ENCODE measurements around the gene GPC6. TPM values are rescaled to one million over a fixed set of nuclear protein-coding genes. Genes with fewer than 3 reads are reported as not detected.

The GPC6 gene
- total RNA-seq, 1 donor from 2014 or later, result 0.96 TPM

DNA sequence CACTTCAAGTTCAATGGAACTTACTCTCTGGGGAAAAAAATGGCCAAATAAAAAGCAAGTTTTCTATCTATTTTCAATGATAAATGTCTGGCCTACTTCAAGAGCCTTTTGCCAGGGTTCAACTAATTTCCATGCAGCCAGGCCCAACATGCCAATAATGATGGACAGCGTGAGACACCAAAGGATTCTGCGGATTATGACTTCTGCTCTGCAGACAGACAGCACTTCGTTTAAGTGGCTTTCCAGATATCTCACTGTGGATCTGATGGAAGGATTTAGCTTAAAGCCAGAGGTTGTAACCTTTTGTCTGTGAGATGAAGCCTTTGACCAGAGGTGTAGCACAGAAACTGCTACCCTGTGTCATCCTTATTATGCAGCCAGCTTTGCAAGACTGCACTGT, 638.6 kb downstream of the GPC6 start:
- no peak for ATAC-seq

DNA sequence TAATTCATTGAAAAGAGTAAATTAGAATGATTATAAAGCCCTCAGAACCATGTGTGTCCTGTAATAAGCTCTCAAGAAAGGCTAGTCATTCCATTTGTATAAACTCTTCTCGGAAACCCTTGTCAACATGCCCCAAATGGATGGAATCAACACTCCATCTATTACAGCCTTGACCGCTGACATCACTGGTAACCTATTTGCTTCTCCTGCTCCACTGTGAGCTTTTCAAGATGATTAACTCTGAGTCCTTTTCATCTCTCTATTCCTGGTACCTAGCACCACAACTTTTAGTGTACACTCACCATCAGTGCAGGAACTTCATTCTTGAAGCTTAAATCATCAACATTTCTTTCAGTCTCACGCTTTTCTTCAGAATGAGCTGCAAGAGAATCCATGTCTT, 640.9 kb downstream of the GPC6 start:
- no peak for ATAC-seq

DNA sequence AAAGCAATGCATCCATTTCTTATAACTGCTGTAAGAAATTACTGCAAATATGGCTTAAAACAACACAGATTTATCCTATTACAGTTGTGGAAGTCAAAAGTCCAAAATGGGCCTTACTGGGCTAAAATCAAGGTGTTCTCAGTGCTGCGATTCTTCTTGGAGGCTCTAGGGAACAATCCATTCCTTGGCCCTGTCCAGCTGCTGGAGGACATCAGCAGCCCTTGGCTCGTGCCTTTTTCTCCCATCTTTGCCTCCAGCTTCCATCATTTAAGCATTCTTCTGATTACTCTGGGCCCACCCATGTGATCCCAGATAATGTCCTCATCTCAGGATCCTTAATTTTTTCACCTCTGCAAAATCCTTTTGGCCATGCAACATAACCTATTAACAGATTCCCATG, 645.8 kb downstream of the GPC6 start:
- no peak for ATAC-seq

DNA sequence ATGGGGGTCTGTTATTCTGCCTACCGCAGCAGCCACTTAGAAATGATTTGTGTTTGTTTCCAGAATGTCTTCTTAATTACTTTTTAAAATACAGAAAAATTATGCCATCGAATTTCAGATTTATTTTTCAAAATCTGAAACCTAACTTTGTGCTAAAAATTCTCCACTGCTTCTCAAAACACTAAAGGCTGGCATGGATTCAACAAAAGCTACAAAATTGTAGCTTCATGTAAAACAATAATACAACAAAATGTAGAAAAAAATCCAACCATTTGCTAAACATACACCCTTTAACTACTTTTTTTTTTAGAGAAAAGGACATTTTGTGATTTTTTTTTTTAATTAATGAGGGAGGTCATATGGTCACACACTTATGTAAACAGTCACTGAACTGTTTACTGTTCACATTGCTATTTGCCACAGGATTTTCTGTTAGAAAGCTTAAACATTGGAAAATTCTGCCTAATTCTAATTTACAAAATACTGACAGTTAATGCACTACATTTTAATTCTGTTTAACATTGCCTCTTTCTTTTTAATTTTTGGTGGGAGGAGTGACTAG, 646.3 kb downstream of the GPC6 start:
- no peak for ATAC-seq

DNA sequence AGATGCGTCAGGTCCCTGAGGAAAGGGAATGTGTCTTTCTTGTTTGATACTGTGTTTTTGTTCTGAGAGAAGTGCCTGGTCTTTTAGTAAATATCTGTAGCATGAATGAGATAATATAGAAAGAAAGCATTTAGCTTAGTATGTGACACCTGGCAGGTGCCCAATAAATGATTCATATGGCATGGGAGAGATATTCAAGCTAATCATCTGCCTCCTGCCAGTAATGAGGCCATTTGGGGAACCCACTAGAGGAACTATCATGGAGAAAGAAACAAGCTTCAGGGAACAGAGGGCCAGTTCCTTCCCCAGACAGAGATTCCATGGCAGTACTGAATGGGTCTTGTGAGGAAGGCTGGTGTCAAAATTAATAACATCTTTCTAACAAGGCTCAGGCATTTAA, 648.9 kb downstream of the GPC6 start:
- ATAC-seq, result no peak

DNA sequence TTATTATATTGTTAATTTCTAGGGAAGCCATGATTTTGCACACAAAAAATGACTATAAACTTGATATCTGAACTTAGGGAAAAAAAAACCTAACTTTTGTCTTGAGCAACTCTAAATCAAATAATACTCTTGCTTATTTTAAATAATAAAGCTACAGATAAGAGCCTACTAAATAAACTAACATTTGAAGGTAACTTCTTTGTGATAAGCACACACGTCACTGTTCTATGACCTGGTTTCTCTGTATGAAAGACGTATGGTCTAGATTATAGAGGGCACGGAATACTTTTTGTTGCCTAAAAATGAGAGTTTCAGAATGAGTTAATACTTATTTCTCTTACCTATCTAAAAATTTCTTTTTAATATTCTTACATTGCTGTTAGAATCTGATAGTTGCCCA, 649.6 kb downstream of the GPC6 start:
- ATAC-seq, result no peak

DNA sequence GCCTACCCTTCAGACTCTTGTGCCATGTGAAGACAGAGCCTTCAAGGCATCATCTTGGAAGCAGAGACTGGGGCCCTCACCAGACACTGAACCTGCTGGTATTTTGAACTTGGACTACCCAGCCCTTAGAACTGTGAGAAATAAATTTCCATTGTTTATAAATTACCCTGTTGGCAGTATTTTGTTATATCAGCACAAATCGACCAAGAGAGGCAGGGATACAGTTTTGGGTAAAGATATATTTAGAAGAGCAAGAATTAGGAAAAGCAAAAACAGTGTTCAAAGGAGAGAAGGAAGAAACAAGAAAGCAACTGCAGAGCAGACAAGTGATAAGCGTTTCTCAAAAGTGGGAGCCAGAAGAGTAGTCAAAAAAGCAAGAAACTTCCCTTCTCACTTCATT, 652.1 kb downstream of the GPC6 start:
- no peak for ATAC-seq

DNA sequence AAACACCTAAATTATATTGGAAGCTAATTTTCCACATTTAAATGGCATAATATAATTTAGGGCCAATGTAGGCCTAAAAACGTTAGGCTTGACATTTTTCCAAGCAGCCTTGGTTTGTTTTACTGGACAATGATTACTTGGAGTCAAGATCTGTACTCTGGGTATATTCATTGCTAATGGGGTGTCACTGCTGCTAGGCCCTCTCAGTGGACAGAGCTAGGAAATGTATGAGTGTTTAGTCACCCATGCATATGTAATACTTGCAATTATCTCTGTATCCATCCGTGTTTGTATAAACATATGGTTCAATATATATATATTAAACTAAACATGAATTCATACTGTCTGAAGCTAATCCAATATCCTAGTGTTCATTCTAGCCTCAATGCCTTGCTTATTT, 654.8 kb downstream of the GPC6 start:
- ATAC-seq, result no peak

DNA sequence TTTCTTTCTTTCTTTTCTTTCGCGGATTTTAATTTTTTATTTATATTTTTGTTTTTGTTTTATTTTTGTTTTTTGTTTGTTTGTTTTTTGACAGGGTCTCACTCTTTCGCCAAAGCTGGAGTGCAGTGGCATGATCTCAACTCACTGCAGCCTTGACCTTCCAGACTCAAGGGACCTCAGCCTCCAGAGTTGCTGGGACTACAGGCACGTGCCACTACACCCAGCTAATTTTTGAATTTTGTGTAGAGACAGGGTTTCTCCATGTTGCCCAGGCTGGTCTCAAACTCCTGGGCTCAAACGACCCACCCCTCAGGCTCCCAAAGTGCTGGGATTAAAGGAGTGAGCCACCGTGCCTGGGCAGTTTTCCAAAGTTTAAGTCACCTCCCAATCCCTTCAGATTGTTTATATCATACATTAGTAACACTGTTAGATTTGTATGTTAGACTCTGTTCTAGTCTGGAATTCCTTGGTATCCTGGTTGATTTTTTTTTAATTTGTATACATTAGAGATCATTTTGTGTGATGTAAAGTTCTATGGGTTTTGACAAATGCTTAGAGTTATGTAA, 655.6 kb downstream of the GPC6 start:
- ATAC-seq, result no peak

DNA sequence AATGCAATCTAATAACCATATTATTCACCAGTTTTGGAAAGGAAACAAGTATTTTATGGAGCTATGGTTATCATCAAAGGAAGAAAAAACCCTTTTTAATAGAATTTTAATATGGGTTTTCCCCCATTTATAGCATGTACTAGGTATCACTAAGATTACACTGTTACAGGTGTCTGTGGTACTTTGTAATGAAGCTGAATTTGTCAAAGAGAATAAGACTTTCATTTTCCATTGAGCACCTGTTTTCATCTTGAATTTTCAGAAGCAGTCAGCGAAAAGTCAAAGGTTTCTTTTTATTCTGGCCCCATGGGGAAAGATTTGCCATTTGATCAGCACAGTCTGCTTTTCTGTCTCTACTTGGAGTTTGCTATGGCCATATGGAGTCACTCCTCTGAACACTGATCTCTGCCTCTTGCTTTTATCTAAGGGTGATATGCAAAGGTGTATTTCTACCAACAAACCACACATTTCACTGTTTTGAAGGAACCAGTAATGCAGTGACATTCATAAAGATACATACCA, 662.9 kb downstream of the GPC6 start:
- ATAC-seq, result no peak

DNA sequence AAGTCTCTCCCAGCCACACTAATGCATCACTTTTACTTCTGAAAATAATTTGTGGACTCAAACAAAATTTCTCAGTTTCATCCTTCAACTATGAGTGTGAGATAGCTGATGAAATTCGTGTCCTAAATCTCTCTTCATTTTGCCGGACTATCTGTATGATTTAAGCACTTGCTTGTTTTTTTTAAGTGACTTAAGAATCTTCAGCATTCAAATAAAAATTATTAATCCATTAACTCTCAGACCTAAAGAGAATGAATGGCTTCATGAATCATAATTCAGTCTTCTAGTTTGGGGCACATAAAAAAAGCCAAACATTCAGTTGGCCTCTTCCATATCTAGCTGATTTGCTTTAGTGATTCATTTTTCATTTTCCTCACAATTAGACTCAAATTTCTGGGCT, 673.4 kb downstream of the GPC6 start:
- no peak for ATAC-seq

DNA sequence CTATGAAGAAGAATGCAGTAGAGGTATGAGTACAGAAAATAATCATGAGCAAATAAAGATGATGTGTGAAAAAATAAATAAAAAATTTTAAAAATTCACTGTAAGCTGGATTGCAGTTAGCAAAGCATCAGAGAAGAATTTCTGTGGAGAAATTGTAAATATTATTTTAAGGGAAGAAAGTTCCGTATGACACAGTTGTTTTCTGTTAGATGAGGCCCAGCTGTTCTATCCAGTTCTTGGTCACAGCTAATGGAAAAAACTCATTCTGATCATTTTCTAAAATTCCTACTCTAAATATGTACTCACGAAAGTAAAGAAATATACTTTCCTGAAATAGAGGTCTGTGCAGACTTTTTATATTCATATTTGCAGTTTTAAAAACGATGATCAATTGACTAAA, 674.1 kb downstream of the GPC6 start:
- ATAC-seq, result no peak

DNA sequence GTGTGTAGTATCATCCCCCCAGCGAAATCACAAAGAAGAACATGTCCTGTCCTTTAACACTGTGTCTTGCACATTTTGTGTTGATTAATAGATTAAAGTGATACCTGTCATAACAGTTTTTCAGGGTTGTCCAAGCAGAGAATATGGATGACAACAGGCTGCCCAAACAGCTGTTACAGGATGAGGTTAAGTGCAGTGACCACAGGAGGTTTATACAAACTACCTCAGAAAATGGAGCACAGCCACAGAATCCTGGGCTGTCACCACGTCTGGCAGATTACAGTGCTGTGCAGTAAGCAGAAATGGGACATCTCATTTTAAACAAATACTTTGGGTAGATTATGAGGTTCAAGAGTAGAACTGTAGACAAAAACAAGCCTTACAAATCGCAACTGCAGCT, 677.3 kb downstream of the GPC6 start:
- ATAC-seq, result no peak

DNA sequence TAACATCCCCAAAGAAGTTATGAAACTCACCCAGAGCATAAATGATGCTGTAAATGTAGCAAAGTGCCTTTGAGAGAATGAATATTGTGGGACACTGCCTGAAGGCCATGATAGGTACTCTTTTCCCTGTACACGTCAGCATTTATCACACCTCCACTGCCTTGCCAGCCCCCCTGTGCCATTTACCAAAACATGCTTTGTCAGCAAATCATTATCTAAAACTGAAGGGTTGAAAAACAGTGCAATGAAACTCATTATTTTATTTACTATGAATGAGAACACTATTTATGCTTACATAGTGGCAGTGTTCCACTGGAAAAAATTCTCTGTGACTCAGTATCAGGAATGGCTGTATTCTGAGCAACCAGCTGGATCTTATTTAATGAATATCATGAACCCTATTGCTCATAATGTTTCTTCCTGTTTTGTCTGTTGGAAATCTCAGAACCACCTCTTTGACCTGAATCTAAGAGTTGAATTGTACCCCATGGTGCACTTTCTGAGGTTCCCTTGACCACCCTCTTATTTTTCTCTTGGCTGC, 688.7 kb downstream of the GPC6 start:
- ATAC-seq, result no peak

DNA sequence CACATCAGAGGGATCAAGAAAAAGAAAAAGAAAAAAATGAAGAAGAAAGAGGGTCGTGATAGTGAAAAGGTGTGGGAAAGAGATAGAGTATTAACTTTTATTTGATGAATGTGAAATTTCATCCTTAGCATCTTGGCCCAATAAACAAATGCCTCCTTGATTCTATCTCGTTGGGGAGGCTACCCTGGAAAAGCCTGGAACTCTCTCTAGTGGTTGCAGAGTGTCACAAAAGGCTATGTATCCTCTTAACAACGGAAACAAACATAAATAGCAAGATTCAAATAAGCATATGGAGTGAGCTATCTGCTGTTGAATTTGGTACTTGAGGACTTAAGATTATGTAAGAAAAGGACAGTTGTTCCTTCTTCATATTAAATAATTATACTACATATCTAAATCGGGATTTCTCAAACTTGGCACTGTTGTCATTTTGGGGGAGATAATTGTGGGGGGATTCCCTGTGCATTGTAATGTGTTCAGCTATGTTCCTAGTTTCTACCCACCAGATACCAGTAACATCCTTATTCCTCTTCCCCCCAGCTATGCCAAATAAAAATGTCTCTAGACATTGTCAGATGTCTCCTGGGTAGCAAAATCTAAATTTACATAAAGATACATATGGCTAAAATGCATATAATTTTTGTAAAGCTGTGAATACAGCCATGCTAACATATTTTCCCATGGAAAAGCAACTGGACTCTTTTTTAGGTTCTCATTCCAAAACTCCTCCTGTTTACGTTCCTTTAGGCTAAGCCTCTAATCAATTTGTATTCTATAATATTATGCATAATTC, 695.7 kb downstream of the GPC6 start:
- no peak for ATAC-seq

DNA sequence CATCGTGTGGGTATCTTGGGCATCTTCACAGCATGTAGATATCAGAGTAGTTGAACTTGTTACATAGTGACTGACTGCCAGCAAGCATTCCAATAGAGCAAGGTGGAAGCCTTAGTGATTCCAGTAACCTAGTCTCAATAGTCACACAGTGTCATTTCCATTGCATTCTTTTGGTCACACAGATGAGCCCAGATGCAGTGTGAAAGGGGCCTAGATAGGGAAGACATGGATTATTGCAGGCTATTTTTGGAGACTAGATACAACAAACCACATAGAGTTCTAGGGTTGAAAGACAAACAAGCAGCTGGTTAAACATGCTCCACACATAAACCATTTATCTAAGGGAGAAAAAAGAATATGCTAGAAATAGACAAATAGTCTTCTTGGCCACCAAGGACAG, 699.4 kb downstream of the GPC6 start:
- no peak for ATAC-seq

DNA sequence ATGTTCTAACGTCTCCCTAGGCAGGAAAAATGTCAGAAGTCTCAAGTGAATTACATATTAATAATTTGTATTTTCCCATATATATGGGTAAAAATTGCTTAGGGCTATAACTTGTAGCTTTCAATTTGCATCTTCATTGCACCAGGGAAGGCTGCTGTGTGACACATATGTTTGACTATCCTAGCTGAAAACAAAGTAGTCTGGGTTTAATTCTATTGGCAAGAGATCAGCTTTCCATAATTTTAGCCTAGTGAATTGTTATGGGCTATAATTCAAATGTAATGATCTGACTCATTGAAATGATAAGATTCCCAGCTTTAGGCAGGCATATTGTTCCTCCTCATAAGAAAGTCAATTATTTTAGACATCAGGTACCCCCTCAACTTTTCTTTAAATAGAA, 699.8 kb downstream of the GPC6 start:
- no peak for ATAC-seq

DNA sequence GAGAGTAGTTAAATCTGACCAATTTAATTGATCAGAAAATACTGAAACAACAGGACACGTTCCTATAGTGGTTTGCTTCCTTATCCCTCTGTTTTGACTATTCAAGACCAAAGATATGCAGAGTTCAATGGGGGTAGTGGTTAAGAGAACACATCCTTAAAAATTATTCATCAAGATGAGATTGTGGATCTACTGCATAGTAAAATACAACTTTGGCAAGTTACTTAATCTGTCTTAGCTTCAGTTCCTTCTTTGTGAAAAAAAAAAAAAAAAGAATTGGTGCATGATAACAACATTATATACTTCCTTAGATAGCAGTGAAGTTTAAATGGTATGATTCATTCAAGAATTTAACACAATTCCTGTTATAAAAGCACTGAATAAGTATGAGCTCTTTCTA, 700.8 kb downstream of the GPC6 start:
- ATAC-seq, result no peak

DNA sequence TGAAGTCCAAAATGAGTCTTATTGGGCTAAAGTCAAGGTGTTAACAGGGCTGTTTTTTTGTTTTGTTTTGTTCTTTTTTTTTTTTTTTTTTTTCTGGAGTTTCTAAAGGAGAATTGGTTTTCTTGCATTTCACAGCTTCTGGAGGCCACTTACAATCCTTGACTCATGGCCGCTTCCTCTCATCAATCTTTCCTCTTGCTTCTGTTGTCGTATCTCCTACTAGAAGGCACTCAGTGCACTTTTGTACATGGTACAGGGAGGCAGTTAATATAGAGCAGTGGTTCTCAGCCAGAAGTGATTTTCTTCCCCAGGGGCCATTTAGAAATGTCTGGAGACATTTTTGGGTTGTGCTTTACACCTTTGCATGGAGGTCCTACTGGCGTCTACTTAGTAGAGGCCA, 706.3 kb downstream of the GPC6 start:
- ATAC-seq, result no peak

DNA sequence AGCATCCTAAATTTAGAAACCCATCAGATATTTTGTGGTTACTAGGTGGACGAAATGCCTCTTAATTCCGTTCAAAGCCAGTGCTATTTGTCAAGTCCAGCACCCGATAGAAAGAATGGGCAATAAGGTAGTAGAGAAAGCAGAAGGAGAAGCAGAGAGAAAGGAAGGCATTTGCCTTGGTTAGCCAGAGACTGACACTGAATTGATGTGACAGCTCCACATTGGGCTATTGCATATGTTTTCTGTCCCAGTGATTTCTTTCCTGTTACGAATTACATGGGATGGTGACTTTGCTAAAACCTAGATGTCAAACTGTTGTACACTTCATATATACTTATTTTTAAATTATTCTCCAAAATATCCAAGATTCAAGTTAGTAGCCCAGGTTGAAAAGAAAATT, 710.3 kb downstream of the GPC6 start:
- ATAC-seq, result no peak

DNA sequence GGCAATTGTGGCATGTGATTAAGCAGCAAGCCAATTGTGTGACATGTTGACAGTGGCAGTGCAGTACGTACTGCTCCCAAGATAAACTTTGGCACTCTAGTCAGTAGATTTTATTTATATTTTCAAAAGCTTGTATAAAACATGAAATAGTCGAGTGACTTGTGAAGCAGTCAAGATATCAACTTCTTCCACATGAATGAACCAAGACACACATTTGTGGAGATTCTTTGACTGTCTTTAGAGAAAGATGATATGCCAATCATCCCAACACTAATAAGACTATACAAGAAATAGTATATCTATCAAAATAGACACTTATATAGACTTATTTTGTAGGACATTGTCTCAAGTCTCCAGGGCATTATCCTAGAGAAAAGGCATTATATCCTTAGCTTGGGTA, 714.8 kb downstream of the GPC6 start:
- ATAC-seq, result no peak

DNA sequence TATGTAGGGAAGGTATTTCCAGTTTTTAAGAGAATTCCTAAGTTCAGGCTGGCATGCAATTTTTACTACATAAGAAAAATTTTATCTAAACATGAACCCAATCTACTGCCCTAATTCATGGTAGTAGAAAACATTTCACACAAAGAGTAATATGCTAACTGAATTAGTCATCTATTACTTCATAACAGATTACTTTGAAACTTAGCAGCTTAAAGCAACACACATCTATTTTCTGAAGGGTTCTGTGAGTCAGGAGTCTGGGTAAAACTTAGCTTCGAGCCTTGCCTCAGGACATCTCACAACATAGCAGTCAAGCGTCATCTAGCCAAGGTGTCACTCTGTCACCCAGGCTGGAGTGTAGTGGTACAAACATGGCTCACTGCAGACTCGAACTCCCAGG, 715.4 kb downstream of the GPC6 start:
- ATAC-seq, result no peak

DNA sequence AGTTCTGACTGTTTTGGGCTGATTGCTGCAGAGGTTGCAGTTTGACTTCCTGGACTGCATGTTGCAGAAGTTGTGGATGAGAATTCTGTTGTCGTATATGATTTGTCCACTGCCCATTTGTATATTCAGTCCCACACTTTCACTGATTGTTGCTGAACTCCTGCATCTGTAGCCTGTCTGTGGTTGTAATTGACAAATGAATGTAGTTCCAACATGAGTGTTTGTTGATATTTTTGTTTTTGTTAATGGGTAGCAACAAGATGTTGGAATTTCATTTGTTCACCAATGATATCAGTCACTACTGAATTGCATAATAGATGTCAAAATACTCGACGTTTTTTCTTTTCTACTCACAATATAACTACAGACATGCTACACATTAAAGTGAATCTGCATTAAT, 719.0 kb downstream of the GPC6 start:
- no peak for ATAC-seq

DNA sequence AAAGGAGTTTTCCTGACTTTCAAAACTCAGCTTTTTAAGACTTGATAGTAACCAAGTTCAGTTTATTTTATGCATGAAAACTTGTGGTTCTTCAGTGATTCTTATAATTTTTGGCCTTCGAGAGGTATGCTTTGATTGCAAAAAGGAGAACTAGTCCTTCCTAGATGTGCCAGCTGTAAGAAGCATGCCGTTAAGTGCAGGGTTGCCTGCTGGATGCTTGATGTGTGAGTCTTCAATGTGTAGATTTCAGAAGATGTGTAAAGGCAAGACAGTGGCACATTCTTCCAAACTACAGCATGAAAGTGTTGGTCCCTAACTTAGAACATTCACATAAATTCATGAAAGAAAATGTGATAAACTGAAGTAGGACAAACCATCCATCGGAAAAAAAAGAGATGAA, 720.4 kb downstream of the GPC6 start:
- ATAC-seq, result no peak

Data from esophagus mucosa (tissue), 1 donor.